ENCODE results near the gene RNF169. TPM values are rescaled to one million over a fixed set of nuclear protein-coding genes. Genes with fewer than 3 reads are reported as not detected.

The RNF169 gene
- total and polyA plus RNA-seq, 4 donors = 4.4 to 34.8 (median 12.7) TPM

- Histone ChIP-seq H3K27me3 (ENCODE audit: control insufficient read depth in 3 of 3, insufficient read depth in 3 of 3, low read length in 2 of 3) (no peaks in the 10 kb centered on the region), H3K27ac (ENCODE audit: low read depth in 1 of 2, low read length in 1 of 2) (no peak overlapping the region), H3K9ac (ENCODE audit: insufficient read depth in 1 of 2, low read length in 2 of 2) (no peak overlapping the region), H3K36me3 (ENCODE audit: control insufficient read depth in 4 of 4, insufficient read depth in 4 of 4, low read length in 4 of 4) (peaks cover 15 to 44% (median 26%) of the 10 kb centered on the region in 4 donors), H3K4me1 (ENCODE audit: control insufficient read depth in 5 of 5, insufficient read depth in 5 of 5, low read length in 5 of 5) (no peaks in the 10 kb centered on the region), H3K4me3 (no peak overlapping the region), H3K9me3 (ENCODE audit: control insufficient read depth in 4 of 4, insufficient read depth in 3 of 4, low read length in 3 of 4) (no peaks in the 10 kb centered on the region)
- DNase-seq (no peak), ATAC-seq (ENCODE audit: insufficient read depth, low FRiP score) (no peak)
- 87 to 88% methylated on average over 7 of the region's 7 CpGs for WGBS, 2 donors
- no peak for TF ChIP-seq CTCF (IDR thresholded peaks at IDR 0.05; ENCODE audit: control extremely low read depth, extremely low read depth)
Observed at GRCh38 chr11:74849525-74850391, 101.1 kb downstream of the RNF169 start.

- Histone ChIP-seq H3K4me1 (ENCODE audit: control insufficient read depth in 5 of 5, insufficient read depth in 5 of 5, low read length in 5 of 5) (no peaks in the 10 kb centered on the region), H3K9me3 (ENCODE audit: control insufficient read depth in 4 of 4, insufficient read depth in 3 of 4, low read length in 3 of 4) (no peaks in the 10 kb centered on the region), H3K27me3 (ENCODE audit: control insufficient read depth in 3 of 3, insufficient read depth in 3 of 3, low read length in 2 of 3) (no peaks in the 10 kb centered on the region), H3K9ac (ENCODE audit: insufficient read depth in 1 of 2, low read length in 2 of 2) (no peak overlapping the region), H3K36me3 (ENCODE audit: control insufficient read depth in 4 of 4, insufficient read depth in 4 of 4, low read length in 4 of 4) (peaks cover 9 to 23% (median 18%) of the 10 kb centered on the region in 4 donors), H3K27ac (ENCODE audit: low read depth in 1 of 2, low read length in 1 of 2) (no peak overlapping the region), H3K4me3 (no peak overlapping the region)
- TF ChIP-seq CTCF (IDR thresholded peaks at IDR 0.05; ENCODE audit: control extremely low read depth, extremely low read depth) = no peak
- DNase-seq = no peak
- WGBS, 2 donors = 91 to 98% methylated on average over 4 of the region's 4 CpGs
- ATAC-seq (ENCODE audit: insufficient read depth, low FRiP score) = no peak
Observed at GRCh38 chr11:74853223-74853622, 104.6 kb downstream of the RNF169 start.

GRCh38 chr11:74860743-74861142, 112.1 kb downstream of the RNF169 start:
- Histone ChIP-seq H3K9ac (ENCODE audit: insufficient read depth in 1 of 2, low read length in 2 of 2) (no peak overlapping the region), H3K4me3 (no peak overlapping the region), H3K4me1 (ENCODE audit: control insufficient read depth in 5 of 5, insufficient read depth in 5 of 5, low read length in 5 of 5) (no peaks in the 10 kb centered on the region), H3K27me3 (ENCODE audit: control insufficient read depth in 3 of 3, insufficient read depth in 3 of 3, low read length in 2 of 3) (no peaks in the 10 kb centered on the region), H3K36me3 (ENCODE audit: control insufficient read depth in 4 of 4, insufficient read depth in 4 of 4, low read length in 4 of 4) (peaks cover 29 to 38% (median 33%) of the 10 kb centered on the region in 4 donors), H3K9me3 (ENCODE audit: control insufficient read depth in 4 of 4, insufficient read depth in 3 of 4, low read length in 3 of 4) (peaks cover 2 to 29% (median 11%) of the 10 kb centered on the region in 4 donors), H3K27ac (ENCODE audit: low read depth in 1 of 2, low read length in 1 of 2) (no peak overlapping the region)
- TF ChIP-seq CTCF (IDR thresholded peaks at IDR 0.05; ENCODE audit: control extremely low read depth, extremely low read depth) = no peak
- no peak for ATAC-seq (ENCODE audit: insufficient read depth, low FRiP score)
- no peak for DNase-seq
